ENCODE measurements around the gene PRXL2B. TPM values are rescaled to one million over a fixed set of nuclear protein-coding genes. Genes with fewer than 3 reads are reported as not detected.
A peak's percentile ranks its signal among the peaks of the same experiment; 100 is the strongest.

The PRXL2B gene
- total RNA-seq, 5 donors from 2014 or later (not counting 1 experiment from before 2014, with no cell fraction given), result 17.3 to 37.6 (median 35.3) TPM

GRCh38 chr1:2540816-2541492 lies 45.6 kb upstream of the PRXL2B start:
- ChIA-PET POLR2A (interaction anchor here in 1 of 2 donors (0.7 kb wide), 1 partner anchor 37 kb away, joined by 8 read pairs; no protein-coding TSS in a partner anchor), CTCF (no interaction called here)
- Mint-ChIP-seq H3K27ac (no peak overlapping the region), H3K4me1 (peaks cover 13 to 25% (median 22%) of the 10 kb centered on the region in 3 donors), H3K27me3 (peaks cover 0 to 2% of the 10 kb centered on the region in 2 donors), H3K9me3 (no peaks in the 10 kb centered on the region), H3K36me3 (no peaks in the 10 kb centered on the region), H3K4me3 (peak overlapping the region in 1 of 3 donors; percentile 44)
- Histone ChIP-seq H3K4me3 (ENCODE audit: control insufficient read depth in 1 of 2, extremely low read depth in 1 of 2, low read length in 1 of 2) (peak overlapping the region in 1 of 2 donors; percentile 1), H3K36me3 (ENCODE audit: control insufficient read depth in 2 of 2, extremely low read depth in 1 of 2, insufficient read depth in 1 of 2, low read length in 1 of 2) (no peaks in the 10 kb centered on the region), H3K4me1 (ENCODE audit: control insufficient read depth in 1 of 2, extremely low read depth in 1 of 2, insufficient read depth in 2 of 2, low read length in 2 of 2) (peaks cover 10 to 53% of the 10 kb centered on the region in 2 experiments), H3K27me3 (replicated peaks in 1 of 2; ENCODE audit: control insufficient read depth in 2 of 2, extremely low read depth in 1 of 2, insufficient read depth in 2 of 2, low read length in 1 of 2) (peaks cover 0 to 45% of the 10 kb centered on the region in 2 experiments), H3K27ac (ENCODE audit: low read length) (no peak overlapping the region), H3K9me3 (no peaks in the 10 kb centered on the region)
- peak in 1 of 35 experiments; percentile 36 for DNase-seq
- no peak for ATAC-seq (replicated peaks in 1 of 4)
- 14% methylated on average over 16 of the region's 39 CpGs for WGBS (ENCODE audit: insufficient coverage)

GRCh38 chr1:2541619-2542245 lies 44.8 kb upstream of the PRXL2B start:
- Histone ChIP-seq H3K4me3 (ENCODE audit: control insufficient read depth in 1 of 2, extremely low read depth in 1 of 2, low read length in 1 of 2) (no peak overlapping the region), H3K27ac (ENCODE audit: low read length) (no peak overlapping the region), H3K36me3 (ENCODE audit: control insufficient read depth in 2 of 2, extremely low read depth in 1 of 2, insufficient read depth in 1 of 2, low read length in 1 of 2) (no peaks in the 10 kb centered on the region), H3K27me3 (replicated peaks in 1 of 2; ENCODE audit: control insufficient read depth in 2 of 2, extremely low read depth in 1 of 2, insufficient read depth in 2 of 2, low read length in 1 of 2) (peaks cover 0 to 44% of the 10 kb centered on the region in 2 experiments), H3K4me1 (ENCODE audit: control insufficient read depth in 1 of 2, extremely low read depth in 1 of 2, insufficient read depth in 2 of 2, low read length in 2 of 2) (peaks cover 10 to 56% of the 10 kb centered on the region in 2 experiments), H3K9me3 (no peaks in the 10 kb centered on the region)
- no peak for ATAC-seq (replicated peaks in 1 of 4)
- H3K4me3 Mint-ChIP-seq, result peak overlapping the region in 1 of 3 donors; percentile 44
- POLR2A ChIA-PET, result interaction anchor here in 1 of 2 donors (0.6 kb wide), 1 partner anchor 16 kb away, joined by 8 read pairs; the partner anchor contains the start of gene PANK4
- 81% methylated on average over 22 of the region's 25 CpGs for WGBS (ENCODE audit: insufficient coverage)
- H3K36me3 Mint-ChIP-seq, result no peaks in the 10 kb centered on the region
- CTCF ChIA-PET, result interaction anchor here in 1 of 2 donors (0.7 kb wide), 1 partner anchor 16 kb away, joined by 3 read pairs; the partner anchor contains the start of gene PANK4
- DNase-seq, result no peak
- H3K27ac Mint-ChIP-seq, result no peak overlapping the region
- H3K9me3 Mint-ChIP-seq, result no peaks in the 10 kb centered on the region
- H3K4me1 Mint-ChIP-seq, result peaks cover 13 to 25% (median 22%) of the 10 kb centered on the region in 3 donors
- peaks cover 0 to 2% of the 10 kb centered on the region in 2 donors for H3K27me3 Mint-ChIP-seq

GRCh38 chr1:2542246-2542915 lies 44.2 kb upstream of the PRXL2B start:
- H3K4me3 Mint-ChIP-seq, result peak overlapping the region in 2 of 3 donors; percentile 7 to 44
- CTCF ChIA-PET, result interaction anchor here in 1 of 2 donors (0.7 kb wide), 1 partner anchor 16 kb away, joined by 3 read pairs; the partner anchor contains the start of gene PANK4
- no peak overlapping the region for H3K27ac ChIP-seq (ENCODE audit: low read length)

GRCh38 chr1:2543543-2544092 lies 43.0 kb upstream of the PRXL2B start:
- H3K4me3 Mint-ChIP-seq, result peak overlapping the region in 1 of 3 donors; percentile 50
- no peak overlapping the region for H3K27ac ChIP-seq (ENCODE audit: low read length)
- DNase-seq (peak in 32 of 35 experiments; percentile 38 to 75 (median 63)), ATAC-seq (replicated peaks in 1 of 4) (no peak)
- H3K36me3 ChIP-seq (ENCODE audit: control insufficient read depth in 2 of 2, extremely low read depth in 1 of 2, insufficient read depth in 1 of 2, low read length in 1 of 2), result no peaks in the 10 kb centered on the region
- no peaks in the 10 kb centered on the region for H3K9me3 Mint-ChIP-seq
- POLR2A ChIA-PET, result interaction anchor here in 1 of 2 donors (0.6 kb wide), 1 partner anchor 410 kb away, joined by 5 read pairs; no protein-coding TSS in a partner anchor
- peak overlapping the region in 1 of 2 donors; percentile 34 for H3K27ac Mint-ChIP-seq
- H3K4me1 Mint-ChIP-seq, result peaks cover 13 to 33% (median 32%) of the 10 kb centered on the region in 3 donors
- H3K4me3 ChIP-seq (ENCODE audit: control insufficient read depth in 1 of 2, extremely low read depth in 1 of 2, low read length in 1 of 2), result peak overlapping the region in 1 of 2 donors; percentile 49
- H3K9me3 ChIP-seq, result no peaks in the 10 kb centered on the region
- CTCF ChIA-PET, result no interaction called here
- no peaks in the 10 kb centered on the region for H3K36me3 Mint-ChIP-seq
- H3K4me1 ChIP-seq (ENCODE audit: control insufficient read depth in 1 of 2, extremely low read depth in 1 of 2, insufficient read depth in 2 of 2, low read length in 2 of 2), result peaks cover 12 to 72% of the 10 kb centered on the region in 2 experiments
- WGBS (ENCODE audit: insufficient coverage), result 36% methylated on average over 20 of the region's 26 CpGs
- H3K27me3 ChIP-seq (replicated peaks in 1 of 2; ENCODE audit: control insufficient read depth in 2 of 2, extremely low read depth in 1 of 2, insufficient read depth in 2 of 2, low read length in 1 of 2), result peaks cover 0 to 33% of the 10 kb centered on the region in 2 experiments
- H3K27me3 Mint-ChIP-seq, result peaks cover 0 to 2% of the 10 kb centered on the region in 2 donors

More at GRCh38 chr1:2542246-2542915, 44.2 kb upstream of the PRXL2B start:
- peak overlapping the region in 1 of 2 donors; percentile 21 for H3K27ac Mint-ChIP-seq
- H3K9me3 ChIP-seq, result no peaks in the 10 kb centered on the region
- H3K4me1 ChIP-seq (ENCODE audit: control insufficient read depth in 1 of 2, extremely low read depth in 1 of 2, insufficient read depth in 2 of 2, low read length in 2 of 2), result peaks cover 10 to 59% of the 10 kb centered on the region in 2 experiments
- 97% methylated on average over 9 of the region's 11 CpGs for WGBS (ENCODE audit: insufficient coverage)
- H3K27me3 Mint-ChIP-seq, result peaks cover 0 to 2% of the 10 kb centered on the region in 2 donors
- no peaks in the 10 kb centered on the region for H3K36me3 Mint-ChIP-seq
- no peak for ATAC-seq (replicated peaks in 1 of 4)
- no peak overlapping the region for H3K4me3 ChIP-seq (ENCODE audit: control insufficient read depth in 1 of 2, extremely low read depth in 1 of 2, low read length in 1 of 2)
- H3K27me3 ChIP-seq (replicated peaks in 1 of 2; ENCODE audit: control insufficient read depth in 2 of 2, extremely low read depth in 1 of 2, insufficient read depth in 2 of 2, low read length in 1 of 2), result peaks cover 0 to 41% of the 10 kb centered on the region in 2 experiments
- no peaks in the 10 kb centered on the region for H3K9me3 Mint-ChIP-seq
- H3K36me3 ChIP-seq (ENCODE audit: control insufficient read depth in 2 of 2, extremely low read depth in 1 of 2, insufficient read depth in 1 of 2, low read length in 1 of 2), result no peaks in the 10 kb centered on the region
- no peak for DNase-seq
- peaks cover 13 to 25% (median 24%) of the 10 kb centered on the region in 3 donors for H3K4me1 Mint-ChIP-seq
- POLR2A ChIA-PET, result interaction anchor here in 1 of 2 donors (0.6 kb wide), 1 partner anchor 16 kb away, joined by 8 read pairs; the partner anchor contains the start of gene PANK4

- ChIA-PET CTCF (interaction anchor here in 1 of 2 donors (1.4 kb wide), 1 partner anchor 41 kb away, joined by 4 read pairs; no protein-coding TSS in a partner anchor), POLR2A (no interaction called here)
- 77% methylated on average over 25 of the region's 26 CpGs for WGBS (ENCODE audit: insufficient coverage)
- Histone ChIP-seq H3K4me3 (ENCODE audit: control insufficient read depth in 1 of 2, extremely low read depth in 1 of 2, low read length in 1 of 2) (no peak overlapping the region), H3K4me1 (ENCODE audit: control insufficient read depth in 1 of 2, extremely low read depth in 1 of 2, insufficient read depth in 2 of 2, low read length in 2 of 2) (peaks cover 12 to 77% of the 10 kb centered on the region in 2 experiments), H3K9me3 (no peaks in the 10 kb centered on the region), H3K27ac (ENCODE audit: low read length) (no peak overlapping the region), H3K36me3 (ENCODE audit: control insufficient read depth in 2 of 2, extremely low read depth in 1 of 2, insufficient read depth in 1 of 2, low read length in 1 of 2) (no peaks in the 10 kb centered on the region), H3K27me3 (replicated peaks in 1 of 2; ENCODE audit: control insufficient read depth in 2 of 2, extremely low read depth in 1 of 2, insufficient read depth in 2 of 2, low read length in 1 of 2) (peaks cover 0 to 26% of the 10 kb centered on the region in 2 experiments)
- H3K9me3 Mint-ChIP-seq, result no peaks in the 10 kb centered on the region
- DNase-seq (peak in 1 of 35 experiments; percentile 29), ATAC-seq (replicated peaks in 1 of 4) (no peak)
- no peaks in the 10 kb centered on the region for H3K36me3 Mint-ChIP-seq
- peaks cover 17 to 39% (median 39%) of the 10 kb centered on the region in 3 donors for H3K4me1 Mint-ChIP-seq
- peak overlapping the region in 1 of 3 donors; percentile 50 for H3K4me3 Mint-ChIP-seq
- peak overlapping the region; percentile 23 to 34 for H3K27ac Mint-ChIP-seq
- peaks cover 0 to 2% of the 10 kb centered on the region in 2 donors for H3K27me3 Mint-ChIP-seq
Measured at GRCh38 chr1:2544093-2544874, 42.3 kb upstream of the PRXL2B start.

All from T-cell (primary cell).